Smooth muscle cell (in vitro differentiated cells): ENCODE data around the gene SNX25. TPM values are rescaled to one million over a fixed set of nuclear protein-coding genes. Genes with fewer than 3 reads are reported as not detected.

Experiments
- DNase-seq: peaks from one replicate; lab custom pipeline; 2025; ENCODE audit not compliant: unreplicated experiment; lab: John Stamatoyannopoulos, UW
- H2AFZ ChIP-seq: fragments of 200-600 bp; sonication (generic); 2 replicates; pipeline ENCODE4 v1.6.0; 2016; ENCODE audit warnings: antibody characterized with exemption, low read depth, mild to moderate bottlenecking
- H3F3A ChIP-seq: fragments of 200-600 bp; sonication (generic); 2 replicates; pipeline ENCODE4 v1.6.0; 2017; ENCODE audit warnings: antibody characterized with exemption, low read depth
- H3K27ac ChIP-seq: fragments of 200-600 bp; sonication (generic); 2 replicates; pipeline ENCODE4 v1.5.1; 2016; ENCODE audit warnings: low read depth, mild to moderate bottlenecking
- H3K27me3 ChIP-seq: fragments of 200-600 bp; sonication (generic); 2 replicates; pipeline ENCODE4 v1.6.1; 2016; ENCODE audit warnings: low read depth, mild to moderate bottlenecking
- H3K36me3 ChIP-seq: fragments of 200-600 bp; sonication (generic); 2 replicates; pipeline ENCODE4 v1.5.1; 2016; ENCODE audit warnings: low read depth
- H3K4me1 ChIP-seq: fragments of 200-600 bp; sonication (generic); 2 replicates; pipeline ENCODE4 v1.5.1; 2016; ENCODE audit warnings: low read depth
- H3K4me2 ChIP-seq: fragments of 200-600 bp; sonication (generic); 2 replicates; pipeline ENCODE4 v1.6.0; 2016; ENCODE audit warnings: mild to moderate bottlenecking
- H3K4me3 ChIP-seq: fragments of 200-600 bp; sonication (generic); 2 replicates; pipeline ENCODE4 v1.5.1; 2016; ENCODE audit warnings: mild to moderate bottlenecking
- H3K79me2 ChIP-seq: fragments of 200-600 bp; sonication (generic); 2 replicates; pipeline ENCODE4 v1.6.0; 2016; ENCODE audit warnings: low read depth, mild to moderate bottlenecking
- H3K9ac ChIP-seq: fragments of 200-600 bp; sonication (generic); 2 replicates; pipeline ENCODE4 v1.6.0; 2016; ENCODE audit warnings: low read depth
- H3K9me3 ChIP-seq: fragments of 200-600 bp; sonication (generic); replicated peaks from 2 replicates; pipeline ENCODE4 v1.5.1; 2016; ENCODE audit warnings: low read depth
- H4K20me1 ChIP-seq: fragments of 200-600 bp; sonication (generic); 2 replicates; pipeline ENCODE4 v1.6.0; 2016; ENCODE audit warnings: low read depth
- whole genome bisulfite sequencing: methylation state at CpG from one replicate; pipeline ENCODE4 v1.1.7; 2016; ENCODE audit warnings: low lambda C conversion rate; 5-methylcytosine and 5-hydroxymethylcytosine counted together
- polyA plus RNA-seq: library from polyadenylated mRNA; unstranded; fragments of >200 nt; fragmentation: Nextera tagmentation; extraction: Ambion mirVana; gene quantifications from 2 replicates; pipeline ENCODE4 v1.2.1, GENCODE V29; 2016
- total RNA-seq: library from RNA; depleted of rRNA; stranded (reverse); fragments of >200 nt; gene quantifications from 2 replicates; pipeline ENCODE4 v1.2.3, GENCODE V29; 2014
- TF ChIP-seq, protein P1 (sequence below): fragments of 200-600 bp; sonication (generic); IDR thresholded peaks from 2 replicates; pipeline ENCODE4 v1.5.1; 2017; ENCODE audit warnings: borderline replicate concordance, mild to moderate bottlenecking, antibody characterized with exemption; ENCODE audit not compliant: insufficient read depth, poor library complexity, severe bottlenecking

SNX25 gene
- total and polyA plus RNA-seq, 2 experiments from 2014 or later = 12.3 to 23.6 TPM

DNA sequence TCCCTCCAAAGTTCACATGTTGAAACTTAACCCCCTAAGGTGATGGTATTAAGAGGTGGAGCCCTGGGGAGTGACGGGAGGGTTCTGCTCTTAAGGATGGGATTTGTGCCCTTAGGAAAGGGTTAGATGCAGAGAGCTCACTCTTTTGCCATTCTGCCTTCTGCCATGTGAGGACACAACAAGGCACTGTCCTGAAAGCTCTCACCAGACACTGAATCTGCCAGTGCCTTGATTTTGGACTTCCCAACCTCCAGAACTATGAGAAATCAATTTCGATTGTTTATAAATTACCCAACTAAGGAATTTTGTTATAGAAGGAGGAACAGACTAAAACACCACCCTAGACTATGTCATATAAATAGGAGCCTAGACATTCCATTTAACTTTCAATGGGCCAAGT, 174.7 kb downstream of the SNX25 start:
- Histone ChIP-seq H3F3A (no peaks in the 10 kb centered on the region), H3K4me1 (no peaks in the 10 kb centered on the region), H2AFZ (no peak overlapping the region), H3K36me3 (no peaks in the 10 kb centered on the region), H3K9ac (no peak overlapping the region), H3K9me3 (no peaks in the 10 kb centered on the region), H3K4me3 (no peak overlapping the region), H3K79me2 (no peaks in the 10 kb centered on the region), H3K27me3 (no peaks in the 10 kb centered on the region), H4K20me1 (no peaks in the 10 kb centered on the region), H3K4me2 (no peak overlapping the region), H3K27ac (no peak overlapping the region)
- WGBS = 94% methylated on average over 2 of the region's 2 CpGs
- no peak for DNase-seq
- TF ChIP-seq, protein P1, sequence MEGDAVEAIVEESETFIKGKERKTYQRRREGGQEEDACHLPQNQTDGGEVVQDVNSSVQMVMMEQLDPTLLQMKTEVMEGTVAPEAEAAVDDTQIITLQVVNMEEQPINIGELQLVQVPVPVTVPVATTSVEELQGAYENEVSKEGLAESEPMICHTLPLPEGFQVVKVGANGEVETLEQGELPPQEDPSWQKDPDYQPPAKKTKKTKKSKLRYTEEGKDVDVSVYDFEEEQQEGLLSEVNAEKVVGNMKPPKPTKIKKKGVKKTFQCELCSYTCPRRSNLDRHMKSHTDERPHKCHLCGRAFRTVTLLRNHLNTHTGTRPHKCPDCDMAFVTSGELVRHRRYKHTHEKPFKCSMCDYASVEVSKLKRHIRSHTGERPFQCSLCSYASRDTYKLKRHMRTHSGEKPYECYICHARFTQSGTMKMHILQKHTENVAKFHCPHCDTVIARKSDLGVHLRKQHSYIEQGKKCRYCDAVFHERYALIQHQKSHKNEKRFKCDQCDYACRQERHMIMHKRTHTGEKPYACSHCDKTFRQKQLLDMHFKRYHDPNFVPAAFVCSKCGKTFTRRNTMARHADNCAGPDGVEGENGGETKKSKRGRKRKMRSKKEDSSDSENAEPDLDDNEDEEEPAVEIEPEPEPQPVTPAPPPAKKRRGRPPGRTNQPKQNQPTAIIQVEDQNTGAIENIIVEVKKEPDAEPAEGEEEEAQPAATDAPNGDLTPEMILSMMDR = no peak

DNA sequence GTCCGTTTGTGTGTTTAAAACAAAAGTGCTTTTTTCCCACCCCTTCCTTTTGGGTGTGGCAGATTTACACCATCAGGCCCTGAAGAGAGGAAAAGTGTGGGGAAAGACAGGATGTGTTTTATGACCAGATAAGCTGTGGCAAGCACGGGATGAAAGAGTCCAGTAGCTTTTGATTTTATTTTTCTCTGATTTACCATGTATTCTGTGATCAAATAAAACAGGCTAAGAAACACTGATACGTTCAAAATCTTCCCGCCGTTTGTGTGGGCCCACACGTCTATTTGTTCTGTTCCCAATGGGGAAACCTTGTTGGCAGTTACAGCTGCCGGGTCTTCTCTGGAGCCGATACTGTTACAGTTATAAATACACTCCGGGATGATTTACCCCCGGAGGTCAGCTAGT, 175.5 kb downstream of the SNX25 start:
- no peaks in the 10 kb centered on the region for H3F3A ChIP-seq
- no peak overlapping the region for H2AFZ ChIP-seq
- H3K4me1 ChIP-seq = no peaks in the 10 kb centered on the region
- no peak overlapping the region for H3K9ac ChIP-seq
- H3K79me2 ChIP-seq = no peaks in the 10 kb centered on the region
- no peaks in the 10 kb centered on the region for H3K36me3 ChIP-seq
- no peaks in the 10 kb centered on the region for H3K27me3 ChIP-seq
- peak overlapping the region; percentile 43 for H3K4me2 ChIP-seq
- H3K9me3 ChIP-seq = no peaks in the 10 kb centered on the region
- H4K20me1 ChIP-seq = no peaks in the 10 kb centered on the region
- TF ChIP-seq, protein P1 = no peak
- 48% methylated on average over 10 of the region's 10 CpGs for WGBS
- no peak overlapping the region for H3K4me3 ChIP-seq
- no peak for DNase-seq
- H3K27ac ChIP-seq = no peak overlapping the region

DNA sequence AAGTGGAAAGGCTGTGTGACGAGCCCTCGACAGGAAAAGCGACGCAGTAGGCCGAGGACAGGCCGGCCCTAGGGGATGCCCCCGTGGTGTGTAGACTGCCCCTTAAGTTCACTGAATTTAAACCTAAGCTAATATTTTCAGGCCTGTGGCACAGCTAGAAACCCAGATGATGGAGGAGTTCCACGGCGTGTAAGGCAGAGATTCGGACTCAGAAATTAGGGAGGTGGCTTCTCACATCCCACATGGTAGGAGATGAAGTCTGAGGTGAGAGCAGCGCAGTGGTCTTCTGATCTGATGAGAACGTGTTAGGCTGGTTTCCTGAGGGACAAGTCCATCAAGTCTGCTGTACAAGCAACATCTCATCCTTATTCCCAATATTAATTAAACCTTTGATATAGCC, 178.6 kb downstream of the SNX25 start:
- 96% methylated on average over 12 of the region's 12 CpGs for WGBS
- H3K9ac ChIP-seq = no peak overlapping the region
- no peaks in the 10 kb centered on the region for H3F3A ChIP-seq

DNA sequence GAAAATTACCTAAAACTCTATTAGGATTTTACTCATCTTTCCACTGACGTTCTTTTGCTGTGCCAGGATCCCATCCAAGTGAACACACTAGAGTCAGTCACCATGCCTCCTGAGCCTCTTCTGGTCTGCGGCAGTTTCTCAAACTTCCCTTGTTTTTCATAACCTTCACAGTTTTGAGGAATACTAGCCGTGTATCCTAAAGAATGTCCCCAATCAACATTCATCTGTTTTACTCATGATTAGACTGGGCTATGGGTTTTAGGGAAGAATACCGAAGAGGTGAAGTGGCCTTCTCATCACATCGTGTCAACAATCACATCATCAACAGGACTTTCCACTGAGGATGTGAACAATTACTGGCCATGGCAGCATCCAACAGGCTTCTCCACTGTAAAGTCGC, 181.5 kb downstream of the SNX25 start:
- Histone ChIP-seq H4K20me1 (no peaks in the 10 kb centered on the region), H3K79me2 (no peaks in the 10 kb centered on the region), H3K9me3 (no peaks in the 10 kb centered on the region), H3K4me3 (no peak overlapping the region), H3K27ac (no peak overlapping the region), H3K9ac (no peak overlapping the region), H3F3A (peaks cover 7% of the 10 kb centered on the region), H3K36me3 (no peaks in the 10 kb centered on the region), H3K4me2 (no peak overlapping the region), H3K4me1 (peaks cover 10% of the 10 kb centered on the region), H3K27me3 (no peaks in the 10 kb centered on the region), H2AFZ (no peak overlapping the region)
- TF ChIP-seq, protein P1 = no peak
- 95% methylated on average over 6 of the region's 6 CpGs for WGBS
- DNase-seq = no peak

More for the DNA sequence above, 178.6 kb downstream of the SNX25 start:
- no peaks in the 10 kb centered on the region for H4K20me1 ChIP-seq
- H3K27ac ChIP-seq = no peak overlapping the region
- no peaks in the 10 kb centered on the region for H3K4me1 ChIP-seq
- no peak overlapping the region for H3K4me2 ChIP-seq
- no peaks in the 10 kb centered on the region for H3K79me2 ChIP-seq
- TF ChIP-seq, protein P1 = no peak
- H3K9me3 ChIP-seq = no peaks in the 10 kb centered on the region
- no peak for DNase-seq
- H3K36me3 ChIP-seq = no peaks in the 10 kb centered on the region
- H3K27me3 ChIP-seq = no peaks in the 10 kb centered on the region
- H3K4me3 ChIP-seq = no peak overlapping the region
- H2AFZ ChIP-seq = no peak overlapping the region
